GM21515 (cell line): ENCODE measurements around the gene PUS7L.

Experiments used
- ATAC-seq: cut with Tn5 transposase; IDR thresholded peaks from one replicate; pipeline ENCODE4 v1.9.1; 2021; ENCODE audit not compliant: unreplicated experiment

PUS7L gene

DNA sequence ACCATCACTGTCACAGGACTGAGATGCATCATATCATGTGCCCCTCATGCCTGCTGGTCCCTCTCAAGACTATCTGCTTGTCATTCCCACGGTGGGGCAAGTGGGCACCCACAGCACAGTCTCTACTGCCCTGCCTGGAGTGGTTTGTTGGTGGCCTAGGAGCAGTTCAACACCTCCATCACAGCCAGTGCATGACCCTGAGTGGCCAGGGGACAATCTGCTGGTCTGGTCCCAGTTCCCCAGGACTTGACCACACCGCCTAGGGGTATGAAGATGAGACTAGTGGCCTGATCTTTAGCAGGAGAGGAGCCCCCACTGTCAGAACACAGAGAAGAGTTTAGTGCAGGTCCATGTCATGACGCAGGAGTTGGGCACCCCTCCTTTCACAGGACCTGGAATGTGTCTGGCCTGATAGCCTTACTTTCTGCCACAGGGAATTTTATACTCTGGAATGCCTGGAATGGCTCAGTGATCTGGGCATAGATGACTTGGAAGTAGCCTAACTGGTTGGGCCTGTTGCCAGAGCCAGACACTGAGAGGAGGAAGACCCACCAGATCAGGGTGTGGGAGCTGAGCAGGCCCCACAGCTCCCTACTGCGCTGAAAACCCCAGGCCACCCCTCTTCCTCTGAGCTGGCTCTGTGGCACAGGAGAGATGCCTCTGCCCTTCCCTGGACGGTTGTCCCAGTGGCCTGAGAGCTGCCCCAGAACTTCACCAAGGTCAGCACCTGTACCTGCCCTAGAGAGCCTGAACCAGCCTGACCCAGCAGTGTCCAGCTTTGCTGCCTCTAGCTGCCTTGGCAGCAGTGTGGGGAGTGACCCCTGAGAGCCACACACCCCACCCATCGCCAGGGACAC is 83.3 kb downstream of the PUS7L start:
- no peak for ATAC-seq

DNA sequence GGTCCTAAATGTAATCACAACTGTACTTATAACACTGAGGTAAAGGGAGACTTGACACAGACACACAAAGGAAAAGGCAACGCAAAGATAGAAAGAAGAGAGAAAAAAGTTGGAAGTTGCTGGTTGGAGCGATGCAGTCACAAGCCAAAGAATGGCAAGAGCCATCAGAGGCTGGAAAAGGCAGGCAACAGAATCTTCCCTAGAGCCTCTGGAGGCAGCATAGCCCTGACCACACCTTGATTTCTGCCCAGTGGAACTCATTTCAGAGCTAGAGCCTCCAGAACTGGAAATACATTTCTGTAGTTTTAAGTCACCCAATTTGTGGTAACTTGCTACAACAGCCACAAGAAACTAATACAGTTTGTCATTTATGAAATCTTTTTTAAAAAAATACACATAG is 89.2 kb downstream of the PUS7L start:
- ATAC-seq: no peak
